Stimulated activated CD4-positive, alpha-beta T cell treated with anti-CD3 and anti-CD28 coated beads, Interleukin-1b, Interleukin-23, amount 100 ng/mL, for 4 hours (primary cell): ENCODE data around the gene NINJ1.

ENCODE experiments used
- DNase-seq, 2 donors: peaks; one replicate each; pipeline ENCODE4 v3.0.0-alpha.2; 2020; ENCODE audit warnings: low read depth in 2 of 2

NINJ1 gene

GRCh38 chr9:93134015-93134739 is at the start of gene NINJ1:
Gene NINJ1 (minus strand): TSS chr9:93134251. CDS start chr9:93134217, 34 bp downstream.
- peak; percentile 84 to 85 for DNase-seq

- no peak for DNase-seq
These were observed 49.1 kb upstream of the NINJ1 start for GRCh38 chr9:93183131-93183662.

- DNase-seq, result no peak
These were observed 48.5 kb upstream of the NINJ1 start for GRCh38 chr9:93182572-93182971.

DNA sequence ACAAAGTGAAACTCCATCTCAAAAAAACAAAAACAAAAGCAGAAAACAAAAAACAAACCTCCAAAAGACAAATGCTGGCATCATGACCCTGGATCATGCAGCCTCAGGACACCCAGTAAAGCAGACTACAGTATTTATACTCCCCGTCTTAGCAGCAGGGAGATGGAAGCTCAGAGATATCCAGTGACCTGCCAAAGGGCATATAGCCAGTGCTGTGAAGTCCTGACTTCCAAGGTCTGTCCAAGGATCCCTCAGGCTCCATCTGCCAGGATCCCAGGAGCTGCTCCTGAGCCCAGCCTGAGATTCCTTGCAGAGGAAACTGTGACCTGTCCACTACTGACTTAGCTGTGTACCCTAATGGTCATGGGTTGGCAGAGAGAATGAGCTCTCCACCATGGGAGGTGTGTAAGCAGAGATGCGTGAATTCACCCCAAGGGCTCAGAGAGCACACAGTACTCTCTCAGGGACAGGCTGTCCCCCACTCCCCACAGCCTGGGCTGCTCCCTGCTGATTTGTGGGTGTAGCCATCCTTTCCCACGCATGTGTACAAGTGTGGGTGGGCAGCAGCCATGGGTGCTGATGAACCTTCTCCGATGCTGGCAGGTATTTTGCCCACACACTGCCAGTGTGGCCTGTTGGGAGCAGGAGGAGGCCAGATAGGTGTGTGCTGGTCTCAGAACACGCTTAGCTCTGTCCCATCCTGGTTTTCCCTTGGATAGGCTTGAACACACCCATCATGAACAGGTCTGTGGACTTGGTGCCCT is 47.8 kb upstream of the NINJ1 start:
- no peak for DNase-seq

- no peak for DNase-seq
These were observed 46.9 kb upstream of the NINJ1 start for GRCh38 chr9:93180938-93181337.

DNA sequence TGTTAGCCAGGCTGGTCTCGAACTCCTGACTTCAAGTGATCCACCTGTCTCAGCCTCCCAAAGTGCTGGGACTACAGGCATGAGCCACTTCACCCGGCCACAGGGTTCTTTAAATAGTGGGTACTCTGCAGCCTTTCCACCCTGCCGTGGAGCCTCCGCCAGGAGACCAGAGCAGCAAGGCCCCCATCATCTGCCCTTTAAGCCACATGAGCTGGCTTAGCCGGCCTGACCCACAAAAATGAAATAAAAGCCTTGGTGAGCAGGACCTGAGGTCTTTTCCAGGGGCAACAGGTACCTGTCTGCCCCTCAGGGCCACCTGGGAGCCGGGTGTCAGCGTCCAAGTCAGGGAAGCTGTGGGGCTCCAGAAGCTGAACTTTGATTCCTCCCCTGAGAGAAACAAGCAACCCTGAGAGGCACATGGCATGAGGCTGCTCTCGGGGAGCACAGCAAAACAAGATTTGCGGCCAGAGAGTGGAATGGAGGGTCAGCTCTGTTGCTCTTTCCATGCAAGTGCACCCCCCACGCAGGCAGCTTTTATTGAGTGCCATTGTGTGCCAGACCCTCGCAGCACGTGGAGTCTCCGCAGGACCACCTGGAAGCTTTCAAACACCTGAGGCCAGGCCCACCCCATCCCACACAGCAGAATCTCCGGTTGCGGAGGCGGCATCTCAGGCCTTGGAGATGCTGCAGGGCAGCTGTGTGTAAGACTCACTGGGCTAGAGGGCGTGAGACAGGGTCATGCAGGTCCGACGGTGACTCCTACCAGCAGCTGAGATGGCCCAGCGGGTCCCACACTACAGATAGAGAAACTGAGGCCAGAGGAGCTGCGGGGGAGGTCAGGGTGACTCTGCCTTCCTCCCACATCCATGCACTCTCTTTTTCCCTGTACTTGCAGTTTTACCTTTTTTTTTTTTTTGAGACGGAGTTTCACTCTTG is 45.1 kb upstream of the NINJ1 start:
- no peak for DNase-seq

DNA sequence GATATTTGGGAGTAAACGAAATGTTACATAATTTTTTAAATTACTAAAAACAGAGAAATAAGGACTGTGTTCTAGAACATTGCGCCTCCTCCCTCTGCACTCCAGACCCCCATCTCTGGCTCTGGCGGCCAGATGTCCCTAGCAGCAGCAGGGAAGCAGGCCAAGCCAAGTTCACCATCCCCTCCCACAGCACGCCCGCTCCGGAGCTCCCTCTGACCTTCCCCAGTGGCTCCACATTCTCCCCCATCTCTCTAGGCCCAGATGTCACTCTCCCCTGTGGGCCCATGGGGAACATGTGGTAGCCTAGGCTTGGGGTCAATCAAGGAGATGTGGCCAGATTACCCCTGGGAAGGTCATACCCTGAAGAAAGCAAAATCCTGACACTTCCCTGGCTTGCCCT is 43.6 kb upstream of the NINJ1 start:
- DNase-seq, result no peak

DNA sequence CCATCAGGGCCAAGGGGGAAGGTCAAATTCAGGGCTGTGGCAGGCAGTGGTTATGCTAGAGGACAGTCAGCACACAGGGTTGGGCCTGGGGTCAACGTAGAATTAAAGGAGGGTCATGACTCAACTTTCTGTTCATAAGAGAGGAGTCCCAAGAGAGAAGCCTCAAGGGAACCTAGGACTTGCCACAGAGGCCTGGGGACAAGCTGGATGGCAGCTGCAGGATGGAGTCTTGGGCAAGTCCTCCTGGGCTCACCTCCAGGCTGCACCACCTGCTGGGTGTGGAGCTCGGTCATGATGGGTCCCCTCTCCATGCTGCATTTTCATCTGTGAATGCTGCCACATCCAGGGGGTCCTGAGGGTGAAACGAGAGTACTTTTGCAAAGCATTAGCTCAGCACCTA is 40.9 kb upstream of the NINJ1 start:
- no peak for DNase-seq

GRCh38 chr9:93173365-93174051 is 39.5 kb upstream of the NINJ1 start:
- DNase-seq, result no peak

- no peak for DNase-seq
These were observed 38.8 kb upstream of the NINJ1 start for GRCh38 chr9:93172666-93173364.

GRCh38 chr9:93171261-93171990 is 37.4 kb upstream of the NINJ1 start:
- no peak for DNase-seq

DNA sequence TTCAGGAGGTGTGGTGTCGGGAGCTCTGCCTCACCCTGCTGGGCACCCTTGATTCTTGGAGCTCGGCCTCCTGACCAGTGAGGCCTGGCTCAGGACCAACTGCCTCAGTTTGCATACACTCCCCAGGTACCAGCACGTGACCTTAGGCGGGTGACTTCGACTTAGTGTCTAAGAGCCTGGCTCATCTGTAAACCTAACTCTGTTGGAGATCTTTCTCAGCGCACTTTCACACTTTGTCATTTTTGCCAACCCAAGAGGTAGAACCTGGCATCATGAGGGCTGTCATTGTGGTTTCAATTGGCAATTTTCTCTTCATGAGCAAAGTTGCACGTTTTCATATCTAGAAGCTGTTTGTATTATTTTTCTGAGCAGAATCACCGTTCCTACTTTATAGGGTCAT is 36.5 kb upstream of the NINJ1 start:
- no peak for DNase-seq

DNA sequence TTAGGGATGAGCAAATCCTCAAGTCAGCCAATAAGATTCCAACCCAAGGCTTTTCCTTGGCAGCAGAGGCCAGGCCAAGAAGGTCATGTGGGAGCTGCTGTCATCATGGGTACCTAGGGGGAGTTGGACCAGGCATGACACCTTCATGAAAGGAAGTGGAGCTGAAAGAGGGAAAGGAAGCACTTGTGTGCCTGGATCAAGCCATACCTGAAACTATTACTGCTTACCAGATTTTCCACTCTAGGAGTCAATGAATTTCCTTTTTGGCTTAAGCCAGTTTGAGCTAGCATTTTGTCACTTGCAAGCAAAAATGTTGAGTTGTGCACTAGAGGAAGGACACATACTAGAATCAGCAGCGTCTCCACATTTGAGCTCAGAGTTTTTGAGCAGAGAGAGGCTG is 35.4 kb upstream of the NINJ1 start:
- no peak for DNase-seq

DNA sequence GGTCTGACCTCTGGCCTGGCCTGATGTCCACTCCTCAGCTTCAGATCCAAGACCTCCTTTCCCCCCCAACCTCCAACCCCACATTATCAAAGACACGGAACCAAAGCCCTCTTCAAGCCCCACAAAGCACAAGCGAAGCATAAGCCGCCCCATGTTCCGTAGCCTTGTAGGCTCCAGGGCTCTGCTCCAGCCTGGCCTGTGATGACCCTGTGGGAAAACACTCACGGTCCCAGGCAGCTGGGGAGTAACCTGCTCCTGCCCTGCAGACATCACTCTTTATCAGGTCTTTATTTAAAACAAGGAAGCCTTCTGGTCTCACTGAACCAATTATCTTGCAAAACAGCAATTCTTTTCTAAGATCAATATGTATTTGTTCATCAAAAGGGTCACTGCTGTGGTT is 34.5 kb upstream of the NINJ1 start:
- DNase-seq, result no peak

- no peak for DNase-seq
These were observed 33.8 kb upstream of the NINJ1 start for GRCh38 chr9:93167838-93168237.

GRCh38 chr9:93167185-93167584 is 33.1 kb upstream of the NINJ1 start:
- no peak for DNase-seq

- no peak for DNase-seq
These were observed 32.6 kb upstream of the NINJ1 start for GRCh38 chr9:93166699-93167098.

DNA sequence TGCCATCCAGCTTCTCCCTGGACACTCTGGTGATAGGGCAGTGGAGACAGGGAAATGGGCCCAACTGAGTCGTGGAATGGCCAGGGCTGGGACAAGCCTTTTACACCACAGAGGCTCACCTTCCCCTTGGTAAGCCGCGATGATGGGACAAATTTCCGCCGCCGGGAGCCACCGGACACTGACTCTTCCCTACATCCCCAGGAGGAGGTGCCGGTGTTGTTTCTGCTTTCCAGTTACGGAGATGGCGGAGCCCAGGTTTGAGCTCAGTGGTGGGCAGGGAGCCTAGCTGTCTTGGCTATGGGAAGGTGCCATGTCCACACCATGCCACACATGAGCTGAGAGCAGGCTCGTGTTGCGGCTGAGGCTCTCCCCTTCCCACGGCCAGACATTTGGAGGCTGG is 30.0 kb upstream of the NINJ1 start:
- DNase-seq, result no peak

DNA sequence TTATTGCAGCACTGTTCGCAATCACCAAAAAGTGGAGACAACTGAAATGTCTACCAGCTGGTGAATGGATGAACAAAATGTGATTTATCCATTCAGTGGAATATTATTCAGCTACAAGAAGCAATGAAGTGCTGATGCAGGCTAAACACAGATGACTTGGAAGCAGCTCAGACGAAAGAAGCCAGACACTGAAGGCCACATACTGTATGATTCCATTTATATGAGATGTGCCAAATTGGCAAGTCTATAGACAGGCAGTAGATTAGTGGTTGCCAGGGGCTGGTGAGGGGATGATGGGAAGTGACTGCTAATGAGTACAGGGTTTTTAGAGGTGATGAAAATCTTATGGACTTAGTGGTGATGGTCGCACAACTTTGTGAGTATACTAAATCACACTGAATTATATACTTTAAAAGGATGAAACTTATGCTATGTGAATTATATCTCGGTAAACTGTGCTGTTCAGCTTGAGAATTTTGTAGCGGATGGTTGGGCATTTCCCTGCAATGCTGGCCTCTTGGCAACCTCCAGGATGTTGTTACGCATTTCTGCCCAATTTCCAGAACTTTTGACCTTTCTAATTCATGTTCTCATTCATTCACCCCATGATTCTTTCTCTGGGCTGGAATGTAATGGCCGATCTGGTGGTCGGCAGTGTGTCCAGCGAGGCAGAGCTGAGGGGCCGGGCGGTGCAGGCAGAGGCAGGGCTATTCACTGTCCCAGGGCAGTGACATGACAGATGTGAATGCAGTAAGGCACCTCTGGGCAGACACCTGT is 27.9 kb upstream of the NINJ1 start:
- no peak for DNase-seq
